C4-2B (cell line): ENCODE measurements around the gene ANKRD62.

Experiments
- CTCF ChIP-seq: fragments of 450-650 bp; conservative IDR thresholded peaks from 2 replicates; pipeline ENCODE4 v1.5.1; 2017; ENCODE audit warnings: mild to moderate bottlenecking
- ZFX ChIP-seq: fragments of 450-650 bp; IDR thresholded peaks from 2 replicates; pipeline ENCODE4 v1.6.1; 2017

GRCh38 chr18:12109836-12110235, 16.2 kb downstream of the ANKRD62 start:
- no peak for TF ChIP-seq CTCF
- TF ChIP-seq ZFX, result no peak
